ENCODE results near the gene C1QTNF9.
"Not testable (repeated sequence)": the region's sequence is repeated elsewhere in the genome, so short reads cannot be mapped to it uniquely, and the experiment has no call there.

The C1QTNF9 gene

DNA sequence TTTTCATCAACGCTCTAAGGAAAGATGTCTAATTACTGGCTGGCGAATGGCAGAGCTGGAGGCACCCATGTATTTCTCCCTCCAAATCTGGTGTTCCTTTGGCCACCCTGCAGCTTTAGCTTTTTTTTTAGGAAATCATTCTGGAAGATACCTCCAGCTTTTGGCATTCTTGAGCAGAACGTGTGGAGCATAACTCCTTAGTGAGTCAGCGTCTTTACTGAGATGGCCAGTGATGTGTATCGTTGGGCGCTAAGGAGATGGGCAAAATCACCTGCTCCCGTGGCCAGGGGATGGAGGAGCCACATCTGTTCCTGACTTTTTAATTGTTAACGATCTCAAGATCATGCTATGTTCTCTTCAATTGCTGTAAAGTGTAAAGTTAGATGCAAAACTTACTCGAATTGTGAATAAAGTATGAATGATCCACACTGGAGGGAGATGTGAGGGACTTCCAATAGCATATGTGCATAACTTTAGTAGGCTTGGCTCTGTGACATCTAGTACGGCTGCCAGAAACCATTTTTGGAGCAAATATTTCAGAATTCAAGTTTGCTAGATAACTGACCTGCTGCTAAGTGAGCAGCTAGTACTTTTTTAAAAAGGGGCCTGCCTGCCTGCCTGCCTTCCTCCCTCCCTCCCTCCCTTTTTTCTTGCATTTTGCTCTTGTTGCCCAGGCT is 24.4 kb upstream of the C1QTNF9 start:
- DNase-seq: no peak

DNA sequence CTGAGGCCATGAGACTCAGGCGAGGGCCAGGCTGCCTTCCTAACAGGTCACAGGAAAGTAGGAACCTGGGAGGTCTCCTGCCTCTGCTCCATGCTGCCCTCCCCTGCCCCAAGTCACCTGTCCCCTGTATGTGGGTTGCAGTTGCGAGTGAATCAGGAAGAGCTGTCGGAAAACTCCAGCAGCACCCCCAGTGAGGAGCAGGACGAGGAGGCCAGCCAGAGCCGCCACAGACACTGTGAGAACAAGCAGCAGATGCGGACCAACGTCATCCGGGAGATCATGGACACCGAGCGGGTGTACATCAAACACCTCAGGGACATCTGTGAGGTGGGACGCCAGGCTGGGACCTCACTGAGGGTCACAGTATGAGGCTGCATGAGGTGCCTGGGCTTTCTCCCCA is 22.8 kb upstream of the C1QTNF9 start:
- no peak for DNase-seq

DNA sequence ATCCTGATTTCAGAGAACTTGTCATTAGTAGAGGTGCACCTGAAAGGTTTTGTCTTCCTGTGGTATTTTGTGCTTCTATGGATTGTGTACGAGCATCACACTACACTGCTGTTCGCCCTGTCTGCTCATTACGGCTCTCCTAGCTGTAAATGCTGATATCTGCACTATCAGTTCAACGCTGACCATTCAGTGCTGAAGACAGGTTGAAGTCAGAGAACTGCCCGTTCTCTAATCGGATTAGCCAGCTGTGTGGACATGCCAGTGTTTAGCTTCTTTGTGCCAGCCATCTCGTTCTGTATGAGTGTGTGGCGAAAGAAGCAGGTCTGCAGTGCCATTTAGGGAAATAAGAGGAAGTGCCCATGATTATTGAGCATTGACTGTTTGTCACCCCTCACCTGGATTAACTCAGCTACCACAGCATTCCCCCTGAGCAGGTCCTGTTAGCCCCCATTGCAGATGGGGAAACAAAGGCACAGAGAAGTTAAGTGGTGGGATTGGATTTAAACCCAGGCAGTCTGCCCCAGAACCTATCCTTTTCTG is 21.6 kb upstream of the C1QTNF9 start:
- no peak for DNase-seq

GRCh38 chr13:24288870-24289269 is 20.5 kb upstream of the C1QTNF9 start:
- DNase-seq: no peak

DNA sequence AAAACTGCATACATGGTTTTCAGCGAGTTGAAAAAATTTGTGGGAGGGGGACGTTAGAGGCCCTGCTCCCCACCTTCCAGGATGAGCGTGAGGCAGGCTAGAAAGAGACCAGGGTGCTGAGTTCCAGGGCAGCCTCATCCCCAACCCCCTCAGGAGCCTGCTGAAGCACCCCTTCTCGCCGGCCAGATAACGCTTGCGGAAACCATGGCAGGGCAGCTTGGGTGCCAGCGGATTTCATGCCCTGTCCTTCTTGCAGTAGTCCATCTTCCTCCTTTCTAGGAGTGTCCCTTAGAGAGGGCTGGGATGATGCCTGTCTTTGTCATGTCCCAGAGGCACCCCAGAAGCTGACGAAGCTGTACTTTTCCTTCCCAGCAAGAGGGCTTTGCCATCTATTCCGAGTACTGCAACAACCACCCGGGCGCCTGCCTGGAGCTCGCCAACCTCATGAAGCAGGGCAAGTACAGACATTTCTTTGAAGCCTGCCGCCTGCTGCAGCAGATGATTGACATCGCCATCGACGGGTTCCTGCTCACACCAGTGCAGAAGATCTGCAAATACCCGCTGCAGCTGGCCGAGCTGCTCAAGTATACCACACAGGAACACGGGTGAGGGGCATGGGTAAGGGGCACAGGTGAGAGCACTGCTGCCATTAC is 19.0 kb upstream of the C1QTNF9 start:
- no peak for DNase-seq

DNA sequence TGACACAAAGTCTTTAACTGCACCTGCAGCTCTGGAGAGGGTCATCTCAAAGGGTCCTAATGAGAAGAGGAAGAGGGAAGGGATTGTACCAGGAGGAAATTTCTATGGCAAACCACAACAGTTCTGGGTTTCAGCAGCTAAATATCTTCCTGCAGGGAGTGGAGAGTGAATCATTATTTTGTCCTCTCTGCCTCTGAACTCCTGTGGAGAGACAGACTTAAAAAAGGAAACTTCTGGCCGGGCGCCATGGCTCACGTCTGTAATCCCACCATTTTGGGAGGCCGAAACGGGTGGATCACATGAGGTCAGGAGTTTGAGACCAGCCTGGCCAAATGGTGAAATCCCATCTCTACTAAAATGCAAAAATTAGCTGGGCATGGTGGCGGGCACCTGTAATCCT is 16.9 kb upstream of the C1QTNF9 start:
- DNase-seq: no peak

- DNase-seq: no peak
Observed at GRCh38 chr13:24293746-24294145, 15.6 kb upstream of the C1QTNF9 start.

GRCh38 chr13:24299488-24300114 is 9.8 kb upstream of the C1QTNF9 start:
- no peak for DNase-seq

GRCh38 chr13:24301434-24301833 is 7.9 kb upstream of the C1QTNF9 start:
- no peak for DNase-seq

- no peak for DNase-seq
Observed at GRCh38 chr13:24301911-24302310, 7.5 kb upstream of the C1QTNF9 start.

- no peak for DNase-seq
Observed at GRCh38 chr13:24304620-24305019, 4.8 kb upstream of the C1QTNF9 start.

DNA sequence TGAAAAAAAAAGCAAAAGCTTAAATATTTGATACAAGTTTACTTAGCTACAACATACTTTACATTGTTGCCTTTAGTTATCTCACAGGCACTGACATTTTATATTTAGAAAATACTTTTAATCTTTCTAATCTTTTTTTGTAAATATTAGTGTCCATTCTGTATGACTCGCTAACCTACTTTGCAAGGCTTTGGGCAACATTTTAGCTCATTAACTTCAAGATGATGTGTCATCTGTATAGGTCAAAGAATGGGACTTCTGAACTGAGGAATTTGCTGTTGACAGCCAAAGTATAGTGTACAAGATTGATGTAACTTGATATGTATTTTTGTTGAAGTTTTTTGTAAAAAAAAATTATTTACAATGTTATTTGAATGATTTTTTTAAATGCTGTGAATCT is 2.7 kb upstream of the C1QTNF9 start:
- no peak for DNase-seq

DNA sequence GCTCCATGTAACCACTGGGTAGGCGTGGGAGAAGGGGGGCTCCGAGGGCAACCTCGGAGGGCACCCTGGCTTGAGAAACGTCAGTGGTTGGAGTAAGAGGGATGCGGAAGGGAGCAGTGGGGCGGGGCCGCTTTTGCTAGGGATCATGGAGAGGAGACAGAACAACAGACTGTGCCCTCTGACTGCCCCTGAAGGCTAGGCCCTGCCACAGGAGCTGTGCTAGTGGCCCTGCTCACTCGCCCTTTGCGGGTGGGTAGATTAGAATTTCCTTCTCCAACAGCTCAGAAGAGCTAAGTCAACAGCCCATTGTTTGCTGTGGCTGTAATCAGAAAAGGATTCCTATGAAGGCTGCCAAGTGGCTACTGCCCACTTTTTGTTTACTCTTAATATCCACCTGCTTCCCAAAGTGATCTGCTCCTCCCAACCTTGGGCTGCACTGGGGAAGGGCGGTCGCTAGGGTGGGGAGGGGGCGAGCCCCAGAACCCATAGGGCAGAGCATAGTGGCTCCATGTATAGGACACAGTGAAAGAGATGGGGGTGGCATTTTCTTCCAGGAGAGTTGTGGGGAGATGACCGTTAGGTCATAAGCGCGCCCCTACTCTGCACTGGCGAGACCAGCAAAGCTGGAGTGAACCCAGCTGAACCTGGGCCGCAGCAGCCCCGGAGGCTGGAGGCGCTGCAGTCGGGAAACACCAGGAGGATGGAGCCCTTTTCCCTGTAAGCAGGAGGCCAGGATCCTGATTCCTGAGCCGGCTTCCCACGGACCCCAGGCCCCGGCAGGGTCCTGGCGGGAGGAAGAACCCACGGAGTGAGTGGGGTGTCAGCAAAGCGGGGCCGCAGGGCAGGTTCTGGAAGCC is 1.9 kb upstream of the C1QTNF9 start:
- DNase-seq: no peak

DNA sequence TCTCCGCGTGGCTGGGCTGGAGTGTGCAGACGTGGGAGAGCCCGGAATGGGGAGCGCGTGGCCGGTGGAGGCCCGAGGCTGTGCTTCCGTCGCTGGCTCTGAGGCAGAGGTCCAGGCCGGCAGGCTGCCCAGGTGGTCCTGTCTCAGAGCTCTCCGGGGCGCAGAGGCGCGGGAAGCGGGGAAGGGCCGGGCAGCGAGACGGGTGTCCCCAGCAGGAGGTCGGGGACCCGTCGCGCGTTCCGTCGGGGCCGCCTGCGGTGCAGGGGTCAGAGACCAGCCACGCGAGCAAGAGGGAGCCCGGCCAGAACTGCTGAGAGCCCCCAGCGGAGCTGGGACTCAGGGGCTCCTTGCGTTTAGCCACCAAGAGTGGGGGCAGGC is 1.3 kb upstream of the C1QTNF9 start:
- no peak for DNase-seq

DNA sequence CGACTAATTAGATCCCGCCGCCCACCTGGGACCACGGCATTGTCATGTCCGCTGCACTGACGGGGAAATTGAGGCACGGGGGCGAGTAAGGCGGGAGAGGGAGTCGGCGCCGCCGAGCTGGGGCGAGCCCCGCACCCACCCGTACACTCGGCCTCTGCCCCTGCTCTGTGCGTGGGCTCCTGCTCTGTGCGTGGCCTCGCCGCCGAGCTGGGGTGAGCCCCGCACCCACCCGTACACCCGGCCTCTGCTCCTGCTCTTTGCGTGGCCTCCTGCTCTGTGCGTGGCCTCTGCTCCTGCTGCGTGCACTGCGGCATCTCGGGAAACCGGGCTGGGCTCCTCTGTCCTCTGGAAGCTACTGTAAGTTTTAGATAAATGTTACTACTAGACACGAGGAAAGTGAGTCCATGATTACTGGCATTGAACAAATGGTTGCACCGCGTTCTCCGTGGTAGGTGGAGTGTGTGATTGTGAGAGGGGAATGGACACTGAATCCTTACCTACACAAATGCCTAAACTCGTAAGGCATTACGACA is 826 bp upstream of the C1QTNF9 start:
- DNase-seq: no peak

DNA sequence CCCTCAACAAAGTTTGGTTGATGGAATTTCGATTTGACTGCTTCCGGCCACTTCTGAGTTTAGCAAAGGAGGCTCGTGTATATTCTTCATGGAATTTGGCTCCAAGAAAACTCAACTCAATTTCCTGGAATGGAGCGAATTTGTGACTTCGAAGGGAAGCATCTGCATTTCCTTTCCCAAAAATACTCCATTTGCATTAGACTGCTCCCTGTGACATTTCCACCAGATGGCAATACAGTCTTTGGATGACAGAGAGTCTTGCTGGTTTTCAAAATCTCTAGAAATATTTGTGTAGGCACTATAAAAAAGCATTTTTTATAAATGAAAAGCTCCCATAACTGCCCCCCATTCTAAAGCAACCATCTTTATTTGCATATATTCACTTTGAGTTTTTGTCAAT is 4.1 kb downstream of the C1QTNF9 start:
- DNase-seq: no peak

- not testable (repeated sequence) for DNase-seq
Observed at GRCh38 chr13:24317835-24318234, 8.5 kb downstream of the C1QTNF9 start.

- DNase-seq: not testable (repeated sequence)
Observed at GRCh38 chr13:24318878-24319277, 9.5 kb downstream of the C1QTNF9 start.

DNA sequence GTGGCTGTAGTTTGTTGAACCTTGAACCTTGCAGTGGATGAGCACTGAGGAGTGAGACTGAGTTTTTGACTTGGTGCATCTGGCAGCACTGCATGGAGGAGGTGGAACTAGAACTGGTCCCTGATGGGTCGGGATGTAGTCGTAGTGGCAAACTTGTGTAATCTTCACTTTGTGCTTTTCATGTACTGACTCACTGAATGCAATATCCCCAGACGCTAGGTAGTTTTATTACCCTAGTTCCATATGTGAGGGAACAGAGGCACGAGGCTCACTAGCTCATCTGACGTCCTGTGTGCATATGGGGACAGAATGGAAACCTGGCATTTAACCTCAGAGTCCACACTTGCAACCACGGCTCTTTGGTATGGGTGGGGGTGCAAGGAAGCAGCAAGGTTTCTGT is 10.3 kb downstream of the C1QTNF9 start:
- DNase-seq: not testable (repeated sequence)

- DNase-seq: not testable (repeated sequence)
Observed at GRCh38 chr13:24321416-24321815, 12.0 kb downstream of the C1QTNF9 start.

DNA sequence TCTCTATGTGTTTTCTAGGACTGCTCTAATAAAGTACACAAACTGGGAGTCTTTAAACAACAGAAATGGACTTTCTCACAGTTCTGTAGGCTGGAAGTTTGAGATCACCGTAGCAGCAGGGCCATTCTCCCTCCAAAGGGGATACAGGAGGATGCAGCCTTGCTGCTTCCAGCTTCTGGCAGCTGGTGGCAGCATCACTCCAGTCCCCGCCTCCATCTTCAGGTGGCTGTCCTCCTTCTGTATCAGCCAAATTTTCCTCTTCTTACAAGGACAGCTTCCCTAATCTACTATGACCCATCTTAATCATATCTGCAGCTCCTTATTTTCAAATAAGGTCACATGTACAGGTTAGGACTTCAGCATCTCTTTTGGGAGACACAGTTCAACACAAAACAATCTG is 13.1 kb downstream of the C1QTNF9 start:
- not testable (repeated sequence) for DNase-seq

DNA sequence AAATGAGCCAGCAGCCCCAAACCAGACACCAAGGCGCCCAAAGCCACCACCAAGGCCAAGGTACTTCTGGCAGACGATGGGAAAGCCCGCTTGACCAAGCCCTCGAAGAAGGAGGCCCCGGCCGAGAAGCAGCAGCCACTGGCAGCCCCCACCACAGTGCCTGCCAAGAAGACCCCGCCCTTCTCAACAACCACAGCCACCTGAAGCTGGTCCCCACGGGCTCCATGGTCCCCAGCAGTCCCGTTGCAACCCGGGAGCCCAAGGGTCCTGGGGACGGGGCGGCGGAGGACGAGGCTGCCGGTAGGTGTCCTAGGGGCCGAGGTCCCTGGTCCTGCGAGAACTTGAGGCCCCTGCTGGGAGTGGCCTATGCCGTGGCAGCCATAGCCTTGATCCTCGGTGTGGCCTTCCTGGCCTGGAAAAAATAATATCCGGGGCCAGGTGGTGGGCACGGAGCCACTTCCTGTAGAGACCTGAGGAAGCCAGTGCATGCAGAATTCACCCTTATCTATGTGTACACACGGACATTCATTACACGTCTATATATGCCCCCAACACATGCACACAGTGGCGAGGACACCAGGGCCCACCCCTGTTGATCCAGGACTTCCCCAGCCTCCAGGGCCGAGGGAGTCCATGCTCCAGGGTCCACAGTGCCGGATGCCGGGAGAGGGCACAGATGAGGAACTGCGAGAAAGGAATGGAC is 13.8 kb downstream of the C1QTNF9 start:
- DNase-seq: no peak

Measured in CD4-positive, alpha-beta T cell treated with Interferon alpha-2 for 1 hour (primary cell).